BLaER1 treated with 17β-estradiol and CSF1 and Interleukin-3, amounts not matched to agents 10 nM and 100 nM (cell line): ENCODE measurements around the gene RHBDF2.

Experiments used
- H3K27ac ChIP-seq, 11 experiments: shearing (Covaris generic); formaldehyde crosslinking; 2 replicates each; pipeline ENCODE4 v1.8.1; 2022
- H3K27me3 ChIP-seq, 11 experiments: shearing (Covaris generic); formaldehyde crosslinking; 2 replicates each; pipeline ENCODE4 v1.8.1; 2022
- H3K36me3 ChIP-seq, 11 experiments: shearing (Covaris generic); formaldehyde crosslinking; 2 replicates each; pipeline ENCODE4 v1.8.1; 2022
- H3K4me1 ChIP-seq, 10 experiments: shearing (Covaris generic); formaldehyde crosslinking; 2 replicates each; pipeline ENCODE4 v1.8.1; 2022
- H3K4me2 ChIP-seq, 11 experiments: shearing (Covaris generic); formaldehyde crosslinking; 2 replicates each; pipeline ENCODE4 v1.8.1; 2022
- H3K4me3 ChIP-seq, 10 experiments: shearing (Covaris generic); formaldehyde crosslinking; 2 replicates each; pipeline ENCODE4 v1.8.1; 2022
- H3K9ac ChIP-seq, 11 experiments: shearing (Covaris generic); formaldehyde crosslinking; 2 replicates each; pipeline ENCODE4 v1.8.1; 2022
- H3K9me3 ChIP-seq, 11 experiments: shearing (Covaris generic); formaldehyde crosslinking; replicated peaks in 1 of 11; 2 replicates each; pipeline ENCODE4 v1.8.1; 2022
- H4K20me1 ChIP-seq, 11 experiments: shearing (Covaris generic); formaldehyde crosslinking; 2 replicates each; pipeline ENCODE4 v1.8.1; 2022
- Cebpa-rat ChIP-seq, 11 experiments: shearing (Covaris generic); IDR thresholded peaks; 2 replicates each; pipeline ENCODE4 v1.8.1; 2022

RHBDF2 gene

DNA sequence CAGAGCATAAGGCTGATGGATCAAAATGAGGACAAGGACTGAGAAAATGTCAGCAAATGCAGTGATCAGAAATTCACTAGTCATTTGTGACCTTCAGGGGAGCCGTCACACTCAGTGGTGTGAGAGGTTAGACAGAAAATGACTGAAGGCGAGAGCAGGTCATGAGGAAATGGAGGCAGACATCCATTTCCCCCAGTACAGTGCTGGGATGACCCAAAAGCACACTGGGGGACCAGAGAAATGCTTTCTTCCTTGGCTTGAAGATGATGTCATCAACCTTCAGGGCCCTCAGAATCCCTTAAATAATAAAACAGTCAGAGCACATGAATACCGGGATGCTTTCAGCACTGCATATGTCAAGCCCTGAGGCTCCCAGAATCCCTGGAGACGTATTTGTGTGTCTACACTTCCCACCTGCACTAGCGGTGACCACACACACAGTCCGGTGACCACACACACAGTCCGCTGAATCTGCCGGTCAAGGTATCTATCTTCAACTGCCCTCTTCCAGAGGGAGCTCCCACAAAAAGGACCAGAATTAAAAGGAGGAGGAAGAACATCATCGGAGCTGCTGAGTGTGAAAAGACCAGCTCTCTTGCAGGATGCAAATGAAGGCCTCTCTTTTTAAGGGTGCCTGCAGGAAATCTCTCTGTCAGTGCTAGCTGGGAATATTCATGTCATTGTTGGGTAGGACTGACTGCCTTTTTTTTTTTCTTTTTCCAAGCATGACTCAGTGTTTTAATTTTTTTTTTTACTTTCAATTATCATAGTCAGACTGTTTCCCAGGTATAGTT, 56.5 kb downstream of the RHBDF2 start:
- no peak for TF ChIP-seq Cebpa-rat (IDR thresholded peaks at IDR 0.05)
- peak overlapping the region in 2 of 11 experiments; percentile 17 to 61; a peak in 3 of 22 replicates for H3K27ac ChIP-seq
- H3K4me3 ChIP-seq: no peak overlapping the region
- peaks cover 91 to 100% (median 99%) of the 10 kb centered on the region in 11 experiments for H4K20me1 ChIP-seq
- no peak overlapping the region for H3K9ac ChIP-seq
- peaks cover 0 to 26% (median 4%) of the 10 kb centered on the region in 11 experiments; a peak in 7 of 22 replicates for H3K36me3 ChIP-seq
- peak overlapping the region; percentile 28 to 67 (median 59) for H3K4me2 ChIP-seq
- H3K9me3 ChIP-seq: no peaks in the 10 kb centered on the region
- H3K27me3 ChIP-seq: no peaks in the 10 kb centered on the region
- peaks cover 72 to 94% (median 82%) of the 10 kb centered on the region in 10 experiments for H3K4me1 ChIP-seq

DNA sequence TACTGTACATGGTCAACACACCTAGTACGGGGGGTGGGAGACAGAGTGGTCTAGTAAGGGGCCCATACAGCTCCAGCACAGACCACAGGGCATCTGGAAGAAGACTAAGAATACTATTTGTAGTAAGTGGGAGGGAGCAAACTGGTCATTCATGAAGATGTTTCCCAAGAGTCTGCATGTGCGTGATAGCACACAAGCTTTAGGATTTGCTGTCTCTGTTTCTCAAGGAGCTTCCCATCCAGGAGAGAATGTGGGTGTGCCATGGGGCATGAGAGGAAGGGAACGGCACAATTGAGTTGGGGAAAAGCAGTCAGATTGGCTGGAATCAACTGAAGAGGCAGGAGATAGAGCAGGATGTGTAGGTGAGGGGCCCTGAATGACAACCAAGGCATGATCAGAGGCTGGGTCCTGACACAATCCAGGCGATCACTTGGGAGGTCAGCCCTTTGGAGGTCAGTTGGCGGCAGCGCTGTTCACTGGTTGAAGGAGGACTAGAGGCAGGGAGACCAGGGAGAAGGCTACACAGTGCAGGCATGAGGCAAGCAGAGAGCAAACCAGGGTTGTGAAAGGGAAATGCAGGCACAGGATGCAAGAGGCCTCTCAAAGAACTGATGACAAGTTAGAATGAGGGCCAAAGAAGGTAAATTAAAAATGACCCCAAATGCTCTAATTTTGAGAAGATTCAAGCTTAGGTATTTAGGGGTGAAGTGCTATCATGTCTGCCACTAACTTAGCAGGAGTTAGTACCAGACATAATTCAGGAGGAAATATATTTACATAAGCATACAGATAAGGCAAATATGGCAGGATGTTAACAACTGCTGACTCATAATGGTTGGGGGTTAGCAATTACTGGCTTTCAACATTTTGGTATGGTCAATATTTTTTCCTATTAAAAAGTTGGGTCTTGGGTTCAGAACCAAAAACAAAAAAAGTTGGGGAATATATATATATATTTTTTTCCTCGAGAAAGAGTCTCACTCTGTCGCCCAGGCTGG, 58.6 kb downstream of the RHBDF2 start:
- TF ChIP-seq Cebpa-rat (IDR thresholded peaks at IDR 0.05): no peak
- Histone ChIP-seq H3K4me2 (peak overlapping the region; percentile 28 to 67 (median 56); a peak in 21 of 22 replicates), H3K27me3 (no peaks in the 10 kb centered on the region), H3K9me3 (no peaks in the 10 kb centered on the region), H3K4me3 (no peak overlapping the region), H4K20me1 (peaks cover 91 to 100% (median 99%) of the 10 kb centered on the region in 11 experiments), H3K27ac (peak overlapping the region in 9 of 11 experiments; percentile 0 to 63 (median 40); a peak in 12 of 22 replicates), H3K9ac (peak overlapping the region in 4 of 11 experiments; percentile 9 to 25 (median 22); a peak in 2 of 22 replicates), H3K36me3 (peaks cover 0 to 37% (median 6%) of the 10 kb centered on the region in 11 experiments; a peak in 7 of 22 replicates), H3K4me1 (peaks cover 52 to 82% (median 66%) of the 10 kb centered on the region in 10 experiments)

DNA sequence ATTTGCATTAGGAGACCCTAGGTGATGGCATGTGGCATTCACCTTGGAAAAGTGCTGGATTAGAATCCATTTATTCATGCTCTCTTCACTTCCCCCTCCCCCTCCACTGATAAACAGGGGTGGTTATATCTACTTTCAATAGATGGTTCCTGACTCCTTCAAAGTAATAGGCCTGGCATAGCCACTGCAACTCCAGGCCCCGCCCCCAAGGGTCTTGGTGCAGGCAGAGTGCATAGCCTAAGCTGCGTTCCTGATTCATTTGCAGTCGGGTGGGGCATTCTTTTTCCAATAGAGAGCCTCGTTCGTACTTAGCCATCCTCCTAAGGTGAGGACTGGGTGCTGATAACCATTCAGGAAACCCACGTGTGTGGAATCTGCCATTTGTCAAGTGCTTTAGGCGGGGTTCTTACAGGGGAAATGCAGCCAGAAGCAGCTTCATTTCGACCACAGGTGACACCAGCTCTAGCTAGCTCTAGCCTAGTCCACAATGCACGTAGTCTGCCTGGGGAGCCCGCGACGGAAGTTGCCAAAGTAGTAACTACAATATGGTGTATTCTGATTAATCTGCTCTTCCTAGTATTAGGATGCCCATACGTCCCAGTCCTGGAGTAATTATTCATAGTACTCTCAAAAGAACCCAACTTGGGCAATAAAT, 59.4 kb downstream of the RHBDF2 start:
- H3K27me3 ChIP-seq: no peaks in the 10 kb centered on the region
- H4K20me1 ChIP-seq: peaks cover 88 to 100% (median 96%) of the 10 kb centered on the region in 11 experiments
- H3K27ac ChIP-seq: peak overlapping the region in 2 of 11 experiments; percentile 40 to 56; a peak in 2 of 22 replicates
- H3K4me2 ChIP-seq: peak overlapping the region in 8 of 11 experiments; percentile 28 to 67 (median 54); a peak in 13 of 22 replicates
- peaks cover 0 to 37% (median 6%) of the 10 kb centered on the region in 11 experiments; a peak in 7 of 22 replicates for H3K36me3 ChIP-seq
- H3K4me3 ChIP-seq: no peak overlapping the region
- H3K9me3 ChIP-seq: no peaks in the 10 kb centered on the region
- no peak overlapping the region for H3K9ac ChIP-seq
- no peak for TF ChIP-seq Cebpa-rat (IDR thresholded peaks at IDR 0.05)
- H3K4me1 ChIP-seq: peaks cover 44 to 74% (median 57%) of the 10 kb centered on the region in 10 experiments

DNA sequence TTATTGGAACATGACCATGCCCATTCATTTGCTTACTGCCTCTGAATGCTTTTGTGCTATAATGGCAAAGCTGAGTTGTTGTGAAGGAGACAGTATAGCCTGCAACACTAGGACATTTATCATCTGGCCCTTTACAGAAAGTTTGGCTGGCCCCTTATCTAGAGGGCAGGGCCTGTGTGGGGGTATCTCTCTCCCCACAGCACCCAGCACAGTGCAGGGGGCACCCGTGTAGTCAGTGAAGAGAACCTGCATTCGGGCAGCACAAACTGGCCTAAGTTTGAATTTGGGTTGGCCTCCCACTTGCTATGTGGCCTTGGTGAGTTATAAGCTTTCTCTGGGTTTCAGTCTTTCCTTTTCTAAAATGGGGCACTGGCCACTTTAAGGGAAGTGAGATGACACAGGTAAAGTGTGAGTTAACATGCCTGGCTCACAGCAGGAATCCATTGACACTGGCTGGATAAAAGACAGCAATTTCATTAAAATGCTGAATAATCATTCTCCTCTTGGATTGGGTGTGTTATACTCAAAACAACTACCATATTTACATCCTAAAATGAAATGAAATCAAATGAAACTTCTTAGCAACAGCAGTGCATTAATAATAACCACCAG, 60.4 kb downstream of the RHBDF2 start:
- Histone ChIP-seq H3K27me3 (no peaks in the 10 kb centered on the region), H3K9ac (no peak overlapping the region), H3K27ac (no peak overlapping the region), H3K4me1 (peaks cover 38 to 64% (median 48%) of the 10 kb centered on the region in 10 experiments), H3K36me3 (peaks cover 0 to 37% (median 6%) of the 10 kb centered on the region in 11 experiments; a peak in 7 of 22 replicates), H4K20me1 (peaks cover 87 to 100% (median 96%) of the 10 kb centered on the region in 11 experiments), H3K4me2 (0 out of 22 replicates have a peak overlapping the region, but pooled peaks of 1 of the 11 experiments have one; percentile 56), H3K4me3 (no peak overlapping the region), H3K9me3 (no peaks in the 10 kb centered on the region)
- TF ChIP-seq Cebpa-rat (IDR thresholded peaks at IDR 0.05): no peak

DNA sequence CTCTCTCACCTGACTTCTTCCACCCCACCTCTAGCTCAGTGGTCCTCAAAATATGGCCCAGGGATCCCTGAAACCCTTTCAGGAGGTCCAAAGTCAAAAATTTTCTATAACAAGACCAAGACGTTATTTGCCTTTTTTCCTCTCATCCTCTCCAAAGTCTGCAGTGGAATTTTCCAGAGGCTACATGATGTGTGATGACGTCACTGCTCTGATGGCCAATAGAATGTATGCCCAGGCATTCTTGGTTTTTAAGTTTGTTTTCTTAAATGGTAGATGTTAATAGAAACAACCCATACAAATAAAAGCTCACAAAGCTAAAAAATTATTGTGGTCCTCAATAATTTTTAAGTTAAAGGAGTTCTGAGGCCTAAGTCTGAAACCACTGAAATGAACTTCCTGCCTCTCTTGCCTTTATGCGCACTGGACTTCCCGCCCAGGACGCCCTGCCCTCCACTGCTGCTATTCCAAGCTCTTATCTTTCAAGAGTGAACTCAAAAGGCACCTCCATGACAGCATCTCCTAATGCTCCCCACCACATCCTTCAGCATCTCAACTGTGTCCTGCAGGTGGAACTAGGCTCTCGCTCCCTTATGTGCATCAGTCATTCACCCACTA, 61.8 kb downstream of the RHBDF2 start:
- no peak for TF ChIP-seq Cebpa-rat (IDR thresholded peaks at IDR 0.05)
- no peak overlapping the region for H3K4me2 ChIP-seq
- H3K4me3 ChIP-seq: no peak overlapping the region
- no peak overlapping the region for H3K27ac ChIP-seq
- no peak overlapping the region for H3K9ac ChIP-seq
- H3K4me1 ChIP-seq: peaks cover 28 to 56% (median 41%) of the 10 kb centered on the region in 10 experiments
- peaks cover 82 to 100% (median 93%) of the 10 kb centered on the region in 11 experiments for H4K20me1 ChIP-seq
- no peaks in the 10 kb centered on the region for H3K9me3 ChIP-seq
- no peaks in the 10 kb centered on the region for H3K27me3 ChIP-seq
- H3K36me3 ChIP-seq: peaks cover 0 to 37% (median 7%) of the 10 kb centered on the region in 11 experiments; a peak in 7 of 22 replicates

DNA sequence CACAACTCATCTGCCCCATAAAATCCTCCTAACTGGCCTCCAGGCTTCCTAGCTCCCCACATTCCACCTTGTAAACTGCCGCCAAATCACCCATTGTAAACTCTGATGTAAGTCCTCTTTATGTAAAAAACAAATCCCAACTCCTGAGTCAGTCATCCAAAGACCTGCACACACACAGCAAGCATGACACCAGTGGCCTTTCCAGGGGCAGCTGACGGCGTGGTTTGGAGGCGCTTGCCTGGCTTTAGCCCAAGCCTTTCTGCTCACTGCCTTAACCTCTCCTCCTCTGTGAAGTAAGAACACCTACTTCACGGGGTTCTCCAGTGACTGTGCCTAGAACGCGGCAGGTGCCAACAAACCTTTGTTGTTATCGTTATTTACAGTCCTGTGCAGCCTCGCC, 62.3 kb downstream of the RHBDF2 start:
- H3K4me2 ChIP-seq: no peak overlapping the region
- H3K4me3 ChIP-seq: no peak overlapping the region
- peaks cover 0 to 37% (median 7%) of the 10 kb centered on the region in 11 experiments; a peak in 7 of 22 replicates for H3K36me3 ChIP-seq
- H3K9me3 ChIP-seq: no peaks in the 10 kb centered on the region
- no peak overlapping the region for H3K9ac ChIP-seq
- peaks cover 76 to 100% (median 88%) of the 10 kb centered on the region in 11 experiments for H4K20me1 ChIP-seq
- H3K27ac ChIP-seq: no peak overlapping the region
- TF ChIP-seq Cebpa-rat (IDR thresholded peaks at IDR 0.05): no peak
- peaks cover 28 to 56% (median 41%) of the 10 kb centered on the region in 10 experiments for H3K4me1 ChIP-seq
- H3K27me3 ChIP-seq: no peaks in the 10 kb centered on the region

DNA sequence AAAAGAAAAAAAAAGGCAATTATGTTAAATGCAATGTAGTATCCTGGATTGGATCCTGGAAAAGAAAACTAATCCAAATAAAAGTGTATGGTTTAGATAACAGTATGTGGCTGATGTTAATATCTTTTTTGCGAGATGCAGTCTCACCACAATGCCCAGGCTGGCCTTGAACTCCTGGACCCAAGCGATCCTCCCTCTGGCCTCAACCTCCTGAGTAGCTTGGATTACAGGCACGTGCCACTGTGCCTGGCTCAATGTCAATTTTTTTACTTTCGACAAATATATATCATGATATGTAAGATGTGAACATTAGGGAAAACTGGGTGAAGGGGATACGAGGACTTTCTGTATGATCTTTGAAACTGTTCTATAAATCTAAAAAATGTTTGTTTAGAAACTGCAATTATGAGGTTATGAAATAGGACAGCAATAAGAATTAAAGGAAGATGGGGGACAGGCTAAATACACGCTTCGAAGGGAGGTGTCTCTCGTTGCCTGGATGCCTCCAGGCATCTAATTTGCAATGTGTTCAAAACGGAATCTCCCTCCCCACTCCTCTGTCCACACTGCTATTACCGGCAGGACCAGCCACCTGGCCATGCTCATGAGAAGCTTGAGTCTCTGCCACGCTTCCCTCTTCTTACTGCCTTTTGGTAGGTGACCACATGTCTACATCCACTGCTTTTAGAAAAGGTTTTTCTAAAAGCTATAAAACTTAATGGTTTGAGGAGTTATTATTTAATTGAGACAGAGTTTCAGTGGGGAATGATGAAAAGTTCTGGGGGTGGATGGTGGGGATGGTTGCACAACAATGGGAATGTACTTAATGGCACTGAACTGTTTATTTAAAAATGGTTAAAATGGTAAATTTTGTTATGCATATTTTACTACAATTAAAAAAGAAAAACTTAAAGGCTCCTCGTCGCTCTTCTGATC, 63.5 kb downstream of the RHBDF2 start:
- Histone ChIP-seq H3K4me2 (no peak overlapping the region), H3K27me3 (no peaks in the 10 kb centered on the region), H4K20me1 (peaks cover 67 to 100% (median 89%) of the 10 kb centered on the region in 11 experiments)

More for the DNA sequence above, 63.5 kb downstream of the RHBDF2 start:
- Histone ChIP-seq H3K9me3 (no peaks in the 10 kb centered on the region), H3K27ac (0 out of 22 replicates have a peak overlapping the region, but pooled peaks of 1 of the 11 experiments have one; percentile 5), H3K36me3 (peaks cover 0 to 37% (median 7%) of the 10 kb centered on the region in 11 experiments; a peak in 7 of 22 replicates), H3K9ac (no peak overlapping the region), H3K4me1 (peaks cover 24 to 53% (median 39%) of the 10 kb centered on the region in 10 experiments), H3K4me3 (no peak overlapping the region)
- no peak for TF ChIP-seq Cebpa-rat (IDR thresholded peaks at IDR 0.05)
